HG02642 (cell line): ENCODE data around the gene NUDT3.
"Not testable (repeated sequence)": the region's sequence is repeated elsewhere in the genome, so short reads cannot be mapped to it uniquely, and the experiment has no call there.

Source experiments
- ATAC-seq: cut with Tn5 transposase; IDR thresholded peaks from one replicate; pipeline ENCODE4 v1.9.1; 2021; ENCODE audit warnings: mild to moderate bottlenecking; ENCODE audit not compliant: unreplicated experiment, poor library complexity

Gene NUDT3

GRCh38 chr6:34371865-34372264 lies 20.6 kb downstream of the NUDT3 start:
- not testable (repeated sequence) for ATAC-seq

- ATAC-seq, result no peak
Observed at GRCh38 chr6:34370361-34370760, 22.1 kb downstream of the NUDT3 start.

GRCh38 chr6:34369385-34369784 lies 23.1 kb downstream of the NUDT3 start:
- ATAC-seq, result no peak

- ATAC-seq, result no peak
Observed at GRCh38 chr6:34366639-34366921, 25.9 kb downstream of the NUDT3 start.

- not testable (repeated sequence) for ATAC-seq
Observed at GRCh38 chr6:34365781-34366638, 26.5 kb downstream of the NUDT3 start.

GRCh38 chr6:34363681-34364075 lies 28.8 kb downstream of the NUDT3 start:
- ATAC-seq, result not testable (repeated sequence)

GRCh38 chr6:34362909-34363680 lies 29.4 kb downstream of the NUDT3 start:
- ATAC-seq, result no peak

- ATAC-seq, result no peak
Observed at GRCh38 chr6:34362176-34362575, 30.3 kb downstream of the NUDT3 start.

- ATAC-seq, result no peak
Observed at GRCh38 chr6:34360556-34360955, 31.9 kb downstream of the NUDT3 start.

- no peak for ATAC-seq
Observed at GRCh38 chr6:34359418-34360158, 32.9 kb downstream of the NUDT3 start.

- ATAC-seq, result no peak
Observed at GRCh38 chr6:34358389-34358905, 34.0 kb downstream of the NUDT3 start.

- no peak for ATAC-seq
Observed at GRCh38 chr6:34357937-34358336, 34.5 kb downstream of the NUDT3 start.

- ATAC-seq, result no peak
Observed at GRCh38 chr6:34355889-34356288, 36.6 kb downstream of the NUDT3 start.

- not testable (repeated sequence) for ATAC-seq
Observed at GRCh38 chr6:34354230-34354629, 38.2 kb downstream of the NUDT3 start.

GRCh38 chr6:34353530-34353929 lies 38.9 kb downstream of the NUDT3 start:
- ATAC-seq, result not testable (repeated sequence)

GRCh38 chr6:34352305-34352937 lies 40.0 kb downstream of the NUDT3 start:
- ATAC-seq, result no peak

- no peak for ATAC-seq
Observed at GRCh38 chr6:34350934-34351217, 41.6 kb downstream of the NUDT3 start.

GRCh38 chr6:34350137-34350933 lies 42.1 kb downstream of the NUDT3 start:
- ATAC-seq, result no peak

GRCh38 chr6:34349211-34349610 lies 43.3 kb downstream of the NUDT3 start:
- no peak for ATAC-seq

GRCh38 chr6:34347303-34347702 lies 45.2 kb downstream of the NUDT3 start:
- no peak for ATAC-seq
